Gastroesophageal sphincter (tissue), 4 donors: ENCODE measurements around the gene GABRG3. TPM values are rescaled to one million over a fixed set of nuclear protein-coding genes. Genes with fewer than 3 reads are reported as not detected.

Source experiments
- ATAC-seq: fragments of 150-250 bp; one replicate; pipeline ENCODE4 v1.9.1; 2016; ENCODE audit warnings: mild to moderate bottlenecking, moderate library complexity
- H3K27ac ChIP-seq, 4 donors: fragments of 200-600 bp; sonication (generic) in 3 of 4; 1 replicate in 3 of 4; 2 replicates in 1 of 4; pipeline ENCODE4 v1.5.1; 2016 to 2019
- H3K27me3 ChIP-seq: fragments of 200-600 bp; sonication (generic); one replicate; pipeline ENCODE4 v1.5.1; 2019
- H3K36me3 ChIP-seq, 2 donors: fragments of 200-600 bp; sonication (generic); one replicate each; pipeline ENCODE4 v1.5.1; 2019; ENCODE audit warnings: control low read depth in 1 of 2
- H3K4me1 ChIP-seq, 3 donors: fragments of 200-600 bp; sonication (generic); 1 replicate in 2 of 3; 2 replicates in 1 of 3; pipeline ENCODE4 v1.5.1; 2016 to 2019; ENCODE audit warnings: control low read depth in 2 of 3
- H3K4me3 ChIP-seq, 2 donors: fragments of 200-600 bp; sonication (generic); one replicate each; pipeline ENCODE4 v1.5.1; 2019; ENCODE audit warnings: mild to moderate bottlenecking in 1 of 2, moderate library complexity in 1 of 2
- H3K9me3 ChIP-seq, 3 donors: fragments of 200-600 bp; sonication (generic); one replicate each; pipeline ENCODE4 v1.5.1; 2017 to 2019; ENCODE audit warnings: control low read depth in 2 of 3
- EP300 ChIP-seq: sonication (generic); formaldehyde crosslinking; IDR thresholded peaks from one replicate; pipeline ENCODE4 v1.6.1; 2017; ENCODE audit warnings: antibody characterized with exemption, mild to moderate bottlenecking
- POLR2A ChIP-seq, 2 donors: fragments of 450-650 bp; IDR thresholded peaks; one replicate each; pipeline ENCODE4 v1.6.1; 2017; ENCODE audit warnings: antibody characterized with exemption in 2 of 2, mild to moderate bottlenecking in 2 of 2, moderate library complexity in 1 of 2
- POLR2AphosphoS5 ChIP-seq: sonication (generic); formaldehyde crosslinking; IDR thresholded peaks from one replicate; pipeline ENCODE4 v1.6.1; 2017; ENCODE audit warnings: antibody characterized with exemption
- WGBS, 2 donors: methylation state at CpG; one replicate each; pipeline ENCODE4 v1.1.5; 2018; ENCODE audit warnings: low coverage in 1 of 2; 5-methylcytosine and 5-hydroxymethylcytosine counted together
- total RNA-seq, 4 donors: library from RNA; depleted of rRNA; stranded (reverse); fragments of >200 nt; gene quantifications; one replicate each; pipeline ENCODE4 v1.1.0, GENCODE V29; 2016
- TF ChIP-seq, protein P1 (sequence below), 4 experiments: fragments of 200-600 bp in 2 of 4; fragments of 450-650 bp in 2 of 4; sonication (generic) in 1 of 4; IDR thresholded peaks; one replicate each; pipeline ENCODE4 v1.5.1; 2017 to 2019; ENCODE audit warnings: antibody characterized with exemption in 4 of 4, mild to moderate bottlenecking in 2 of 4, moderate library complexity in 2 of 4

Gene GABRG3
- total RNA-seq, 4 donors from 2014 or later, result under 0.01 to 0.04 TPM; not detected in 2

GRCh38 chr15:27456807-27457206 is 485.8 kb downstream of the GABRG3 start:
- H3K27ac ChIP-seq, result no peak overlapping the region
- H3K9me3 ChIP-seq, result no peaks in the 10 kb centered on the region
- TF ChIP-seq EP300 (no peak), POLR2AphosphoS5 (no peak), POLR2A (IDR thresholded peaks at IDR 0.05) (no peak)
- TF ChIP-seq, protein P1, sequence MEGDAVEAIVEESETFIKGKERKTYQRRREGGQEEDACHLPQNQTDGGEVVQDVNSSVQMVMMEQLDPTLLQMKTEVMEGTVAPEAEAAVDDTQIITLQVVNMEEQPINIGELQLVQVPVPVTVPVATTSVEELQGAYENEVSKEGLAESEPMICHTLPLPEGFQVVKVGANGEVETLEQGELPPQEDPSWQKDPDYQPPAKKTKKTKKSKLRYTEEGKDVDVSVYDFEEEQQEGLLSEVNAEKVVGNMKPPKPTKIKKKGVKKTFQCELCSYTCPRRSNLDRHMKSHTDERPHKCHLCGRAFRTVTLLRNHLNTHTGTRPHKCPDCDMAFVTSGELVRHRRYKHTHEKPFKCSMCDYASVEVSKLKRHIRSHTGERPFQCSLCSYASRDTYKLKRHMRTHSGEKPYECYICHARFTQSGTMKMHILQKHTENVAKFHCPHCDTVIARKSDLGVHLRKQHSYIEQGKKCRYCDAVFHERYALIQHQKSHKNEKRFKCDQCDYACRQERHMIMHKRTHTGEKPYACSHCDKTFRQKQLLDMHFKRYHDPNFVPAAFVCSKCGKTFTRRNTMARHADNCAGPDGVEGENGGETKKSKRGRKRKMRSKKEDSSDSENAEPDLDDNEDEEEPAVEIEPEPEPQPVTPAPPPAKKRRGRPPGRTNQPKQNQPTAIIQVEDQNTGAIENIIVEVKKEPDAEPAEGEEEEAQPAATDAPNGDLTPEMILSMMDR (IDR thresholded peaks at IDR 0.05), result no peak
- no peaks in the 10 kb centered on the region for H3K4me1 ChIP-seq
- H3K4me3 ChIP-seq, result no peak overlapping the region
- WGBS, 2 donors, result 60 to 90% methylated on average over 1 to 3 of the region's 6 CpGs
- no peak for ATAC-seq
- H3K36me3 ChIP-seq, result no peaks in the 10 kb centered on the region
- no peaks in the 10 kb centered on the region for H3K27me3 ChIP-seq

GRCh38 chr15:27457766-27458165 is 486.8 kb downstream of the GABRG3 start:
- TF ChIP-seq, protein P1 (IDR thresholded peaks at IDR 0.05), result no peak
- no peak for TF ChIP-seq POLR2A (IDR thresholded peaks at IDR 0.05)
- no peak for TF ChIP-seq POLR2AphosphoS5
- TF ChIP-seq EP300, result no peak
- Histone ChIP-seq H3K27ac (no peak overlapping the region), H3K4me1 (no peaks in the 10 kb centered on the region), H3K36me3 (no peaks in the 10 kb centered on the region), H3K9me3 (no peaks in the 10 kb centered on the region), H3K27me3 (no peaks in the 10 kb centered on the region), H3K4me3 (no peak overlapping the region)
- no peak for ATAC-seq
- 90% methylated on average over 2 of the region's 6 CpGs; no CpG with 5 or more reads in 1 of the 2 donors for WGBS, 2 donors

DNA sequence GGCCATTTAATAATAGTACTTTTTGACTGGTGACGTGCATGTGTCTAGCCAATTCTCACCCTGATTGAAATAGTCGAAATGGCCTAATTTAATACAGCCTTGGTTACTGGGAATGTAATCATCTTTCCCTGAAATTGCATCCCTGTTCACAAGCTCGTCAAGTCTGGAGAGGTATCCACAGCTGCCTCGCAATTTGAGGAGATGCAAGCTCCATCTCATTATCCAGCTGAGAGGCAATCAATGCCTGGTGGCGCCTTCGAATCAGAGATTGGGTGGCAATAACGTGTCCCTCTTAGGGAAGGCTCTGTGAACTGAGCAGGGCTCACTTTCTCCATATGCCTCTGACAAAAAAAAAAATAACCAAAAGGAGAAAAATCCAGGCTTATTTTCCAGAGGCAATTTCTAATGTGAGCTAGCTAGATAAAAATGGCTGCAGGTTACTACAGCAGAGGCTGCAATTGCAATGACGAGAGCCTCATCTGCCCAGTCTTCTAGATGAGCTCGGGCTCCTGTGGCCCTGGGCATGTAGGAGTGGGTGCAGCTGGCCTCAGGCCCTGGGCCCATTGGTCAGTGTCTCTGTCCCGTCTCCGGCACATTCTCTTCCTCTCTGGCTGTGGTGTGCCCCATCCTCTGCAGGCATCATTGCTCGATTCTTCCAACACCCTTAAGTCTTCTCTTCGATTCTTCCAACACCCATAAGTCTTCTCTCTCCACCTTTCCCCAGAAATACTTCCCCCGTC is 487.5 kb downstream of the GABRG3 start:
- TF ChIP-seq POLR2AphosphoS5 (no peak), EP300 (no peak), POLR2A (IDR thresholded peaks at IDR 0.05) (no peak)
- Histone ChIP-seq H3K27ac (no peak overlapping the region), H3K9me3 (no peaks in the 10 kb centered on the region), H3K4me1 (no peaks in the 10 kb centered on the region), H3K36me3 (no peaks in the 10 kb centered on the region), H3K4me3 (no peak overlapping the region), H3K27me3 (no peaks in the 10 kb centered on the region)
- ATAC-seq, result no peak
- 81 to 97% methylated on average over 7 to 14 of the region's 14 CpGs for WGBS, 2 donors

- no peak overlapping the region for H3K27ac ChIP-seq
- TF ChIP-seq POLR2A (IDR thresholded peaks at IDR 0.05), result no peak
- TF ChIP-seq, protein P1 (IDR thresholded peaks at IDR 0.05), result no peak
- TF ChIP-seq POLR2AphosphoS5, result no peak
- WGBS, 2 donors, result 52 to 64% methylated on average over 3 to 4 of the region's 4 CpGs
- H3K4me1 ChIP-seq, result no peaks in the 10 kb centered on the region
- H3K9me3 ChIP-seq, result no peaks in the 10 kb centered on the region
- no peaks in the 10 kb centered on the region for H3K36me3 ChIP-seq
- H3K27me3 ChIP-seq, result no peaks in the 10 kb centered on the region
- no peak for ATAC-seq
- no peak overlapping the region for H3K4me3 ChIP-seq
Measured at GRCh38 chr15:27459836-27460235, 488.9 kb downstream of the GABRG3 start.

DNA sequence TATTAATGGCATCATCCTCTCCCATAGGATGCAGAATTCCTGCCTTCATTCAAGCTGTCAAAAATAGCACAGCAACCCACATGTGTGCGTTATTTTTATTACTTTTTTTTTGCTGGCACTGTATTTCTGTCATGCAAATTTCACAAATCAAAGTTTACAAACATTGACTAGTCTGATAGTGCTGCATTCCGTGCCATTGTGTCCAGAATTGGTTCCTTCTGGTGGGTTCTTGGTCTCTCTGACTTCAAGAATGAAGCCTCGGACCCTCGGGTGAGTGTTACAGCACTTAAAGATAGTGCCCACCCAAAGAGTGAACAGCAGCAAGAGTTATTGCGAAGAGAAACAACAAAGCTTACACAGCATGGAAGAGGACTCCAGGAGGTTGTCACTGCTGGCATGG is 490.2 kb downstream of the GABRG3 start:
- Histone ChIP-seq H3K27me3 (no peaks in the 10 kb centered on the region), H3K9me3 (no peaks in the 10 kb centered on the region), H3K4me3 (no peak overlapping the region), H3K27ac (no peak overlapping the region), H3K36me3 (no peaks in the 10 kb centered on the region), H3K4me1 (no peaks in the 10 kb centered on the region)
- ATAC-seq, result no peak
- no peak for TF ChIP-seq POLR2AphosphoS5
- no peak for TF ChIP-seq POLR2A (IDR thresholded peaks at IDR 0.05)
- TF ChIP-seq, protein P1 (IDR thresholded peaks at IDR 0.05), result no peak
- TF ChIP-seq EP300, result no peak
- 67 to 83% methylated on average over 1 to 5 of the region's 5 CpGs for WGBS, 2 donors
